ENCODE measurements around the gene MOSMO.
"Not testable (repeated sequence)": the region's sequence is repeated elsewhere in the genome, so short reads cannot be mapped to it uniquely, and the experiment has no call there.

MOSMO gene

GRCh38 chr16:22043882-22044281 lies 36.0 kb downstream of the MOSMO start:
- not testable (repeated sequence) for H3K4me3 ChIP-seq (ENCODE audit: low read depth, low read length)

GRCh38 chr16:22045888-22046287 lies 38.0 kb downstream of the MOSMO start:
- H3K4me3 ChIP-seq (ENCODE audit: low read depth, low read length), result not testable (repeated sequence)

GRCh38 chr16:22050963-22051362 lies 43.1 kb downstream of the MOSMO start:
- no peak overlapping the region for H3K4me3 ChIP-seq (ENCODE audit: low read depth, low read length)

GRCh38 chr16:22052980-22053379 lies 45.1 kb downstream of the MOSMO start:
- H3K4me3 ChIP-seq (ENCODE audit: low read depth, low read length), result no peak overlapping the region

DNA sequence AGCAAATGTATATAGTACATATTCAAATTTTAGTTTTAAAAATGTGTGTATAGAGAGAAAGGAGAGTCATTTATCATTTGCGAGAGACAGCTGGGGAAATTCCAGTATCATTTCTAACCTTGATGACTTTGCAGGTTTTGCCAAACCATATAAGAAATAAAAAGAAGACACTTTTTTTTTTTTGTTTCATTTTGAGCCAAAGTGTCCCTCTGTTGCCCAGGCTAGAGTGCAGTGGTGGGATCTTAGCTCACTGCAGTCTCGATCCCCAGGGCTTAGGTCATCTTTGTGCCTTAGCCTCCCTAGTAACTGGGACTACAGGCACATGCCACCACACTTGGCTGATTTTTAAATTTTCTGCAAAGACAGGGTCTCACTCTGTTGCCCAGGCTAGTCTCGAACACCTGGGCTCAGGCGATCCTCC lies 46.0 kb downstream of the MOSMO start:
- H3K4me3 ChIP-seq (ENCODE audit: low read depth, low read length), result no peak overlapping the region

DNA sequence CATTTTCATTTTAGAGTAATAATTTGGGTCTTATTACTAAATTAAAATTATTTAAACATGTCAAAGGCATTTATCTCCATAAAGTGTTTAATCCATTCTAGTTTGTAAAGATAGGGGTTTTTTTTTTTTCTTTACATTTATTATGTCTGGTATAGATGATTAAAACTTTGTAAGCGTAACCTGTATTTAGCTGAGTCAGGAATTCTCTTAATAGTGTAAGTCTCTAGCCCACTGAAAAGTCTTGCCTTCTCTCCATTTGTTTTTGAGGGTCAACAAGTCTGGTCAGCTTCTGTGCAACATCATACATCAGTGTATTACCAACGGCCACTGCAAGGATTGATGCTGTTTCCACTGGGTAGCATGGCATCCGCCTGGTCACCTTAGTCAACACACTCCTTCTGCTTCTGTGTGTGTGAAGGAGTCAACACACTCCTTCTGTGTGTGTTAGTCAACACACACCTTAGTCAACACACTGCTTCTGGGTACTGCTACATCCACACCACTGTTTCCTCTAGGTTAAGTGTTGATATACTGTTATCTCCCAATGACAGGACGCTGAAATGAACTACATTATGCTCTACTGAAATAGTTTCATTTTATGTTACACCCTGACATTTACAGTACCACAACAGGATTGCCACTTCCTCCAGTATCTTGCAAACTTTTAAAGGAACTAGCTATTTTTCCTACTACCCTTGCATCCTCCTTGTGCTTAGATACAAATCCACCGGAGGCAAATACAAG lies 47.1 kb downstream of the MOSMO start:
- H3K4me3 ChIP-seq (ENCODE audit: low read depth, low read length), result no peak overlapping the region

DNA sequence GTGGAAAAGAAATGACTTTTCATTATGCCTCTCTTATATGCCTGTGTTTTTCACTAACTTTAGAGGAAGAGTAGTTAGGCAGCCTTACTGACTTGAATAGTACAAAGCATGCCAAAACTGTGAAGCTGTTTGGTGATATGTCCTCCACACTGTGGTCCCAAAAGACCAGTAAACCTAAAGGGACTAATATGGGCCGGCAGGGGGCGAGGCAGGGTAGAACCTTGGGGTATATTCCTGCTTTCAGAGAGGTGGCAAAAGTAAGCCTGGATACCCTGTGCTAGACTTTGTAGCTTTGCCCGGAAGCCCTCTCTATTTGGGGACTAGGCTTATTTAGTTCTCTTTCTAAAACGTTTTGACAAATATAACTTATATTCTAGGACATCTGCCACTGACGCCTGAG lies 48.0 kb downstream of the MOSMO start:
- no peak overlapping the region for H3K4me3 ChIP-seq (ENCODE audit: low read depth, low read length)

GRCh38 chr16:22063888-22064467 lies 56.1 kb downstream of the MOSMO start:
- H3K4me3 ChIP-seq (ENCODE audit: low read depth, low read length), result no peak overlapping the region

GRCh38 chr16:22065252-22065651 lies 57.3 kb downstream of the MOSMO start:
- no peak overlapping the region for H3K4me3 ChIP-seq (ENCODE audit: low read depth, low read length)

- no peak overlapping the region for H3K4me3 ChIP-seq (ENCODE audit: low read depth, low read length)
These were observed 62.7 kb downstream of the MOSMO start for GRCh38 chr16:22070361-22071330.

DNA sequence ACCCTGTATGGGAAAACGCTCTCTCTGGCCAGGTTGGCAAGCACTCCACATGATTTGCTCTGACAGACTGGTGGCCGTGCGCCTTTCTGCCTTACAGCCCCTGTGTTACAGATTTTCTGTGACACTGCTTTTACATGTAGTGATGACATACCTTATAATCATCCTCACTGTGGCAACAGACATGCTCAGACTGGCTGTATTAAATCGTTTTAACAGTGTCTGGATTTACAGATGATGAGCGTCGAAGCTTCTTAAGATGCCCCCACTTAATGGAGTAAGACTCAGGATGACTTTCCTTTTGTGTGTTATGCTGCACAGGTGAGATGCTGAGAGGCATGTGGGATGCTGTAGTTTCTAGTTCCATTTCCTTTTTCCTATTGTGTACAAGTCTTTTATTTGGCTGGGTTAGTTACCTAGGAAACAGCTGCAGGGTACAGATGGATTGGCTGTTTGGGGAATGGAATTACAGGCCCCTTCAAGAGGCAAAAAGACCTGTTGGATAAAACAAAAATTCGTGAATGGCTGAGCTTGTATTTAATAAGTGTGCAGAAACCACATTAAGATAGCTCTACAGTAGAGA lies 63.5 kb downstream of the MOSMO start:
- H3K4me3 ChIP-seq (ENCODE audit: low read depth, low read length), result no peak overlapping the region

DNA sequence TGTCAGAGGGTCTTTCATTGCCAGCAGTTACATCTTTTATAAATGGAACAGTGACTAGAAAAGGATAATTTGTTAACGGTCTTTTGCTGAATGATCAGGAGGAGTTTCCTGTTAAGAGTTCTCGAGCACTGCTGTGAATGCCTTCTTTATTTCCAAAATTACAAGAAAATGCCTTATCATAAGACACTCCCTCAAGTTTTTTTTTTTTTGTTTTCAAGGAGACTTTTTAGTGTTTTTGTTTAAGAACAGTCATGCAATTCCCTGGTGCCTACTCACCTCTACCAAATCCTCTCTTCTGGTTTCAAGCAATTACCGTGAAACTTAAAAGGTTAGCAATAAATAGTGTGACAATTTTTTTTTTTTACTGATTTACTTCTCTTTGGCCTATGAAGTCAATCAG lies 65.4 kb downstream of the MOSMO start:
- no peak overlapping the region for H3K4me3 ChIP-seq (ENCODE audit: low read depth, low read length)

DNA sequence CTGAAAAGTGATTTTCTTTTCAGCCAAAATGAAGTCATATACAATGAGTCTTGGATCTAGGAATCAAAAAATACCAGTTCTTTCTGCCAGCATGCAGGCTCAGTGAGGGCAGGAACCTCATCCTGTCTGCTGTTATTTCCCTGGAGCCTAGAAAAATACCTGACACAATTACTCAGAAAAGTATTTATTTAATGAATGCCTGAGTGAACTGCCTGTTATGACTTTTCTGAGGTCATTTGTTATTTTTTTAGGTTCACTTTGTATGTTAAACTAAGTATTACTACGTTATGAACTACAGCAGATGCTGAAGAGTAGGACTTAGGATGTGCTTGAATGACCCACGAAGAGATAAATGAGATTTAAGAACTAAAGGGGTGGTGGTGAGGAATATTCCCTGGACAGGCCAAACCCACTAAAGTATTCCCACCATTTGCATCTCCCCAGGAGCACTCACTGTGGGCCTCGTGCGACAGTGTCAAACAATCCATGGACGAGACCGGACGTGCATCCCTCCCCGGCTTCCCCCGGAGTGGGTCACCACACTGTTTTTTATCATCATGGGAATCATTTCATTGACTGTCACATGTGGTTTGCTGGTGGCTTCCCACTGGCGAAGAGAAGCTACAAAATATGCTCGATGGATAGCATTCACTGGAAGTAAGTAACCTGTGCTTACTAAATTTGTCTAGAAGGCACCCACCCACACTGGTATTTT lies 67.3 kb downstream of the MOSMO start:
- no peak overlapping the region for H3K4me3 ChIP-seq (ENCODE audit: low read depth, low read length)

DNA sequence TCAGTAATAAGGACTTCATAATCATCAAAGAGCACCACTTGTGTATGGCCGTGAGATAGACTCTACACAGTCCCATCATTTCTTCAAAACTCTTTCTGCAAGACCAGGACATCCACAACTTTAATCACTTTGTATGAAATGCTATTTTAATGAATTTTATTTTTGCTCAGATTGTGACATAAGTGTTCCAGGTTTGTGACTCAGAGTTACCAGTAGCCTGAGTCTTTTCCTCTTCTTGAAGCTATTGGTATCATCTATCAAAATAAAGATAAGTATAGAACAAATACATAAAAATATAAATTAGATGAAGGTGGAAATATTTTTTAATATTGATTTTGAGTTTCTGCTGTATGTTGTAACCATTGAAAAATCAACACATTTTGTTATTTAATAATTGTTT lies 67.9 kb downstream of the MOSMO start:
- H3K4me3 ChIP-seq (ENCODE audit: low read depth, low read length), result no peak overlapping the region

- H3K4me3 ChIP-seq (ENCODE audit: low read depth, low read length), result no peak overlapping the region
These were observed 69.9 kb downstream of the MOSMO start for GRCh38 chr16:22077700-22078313.

DNA sequence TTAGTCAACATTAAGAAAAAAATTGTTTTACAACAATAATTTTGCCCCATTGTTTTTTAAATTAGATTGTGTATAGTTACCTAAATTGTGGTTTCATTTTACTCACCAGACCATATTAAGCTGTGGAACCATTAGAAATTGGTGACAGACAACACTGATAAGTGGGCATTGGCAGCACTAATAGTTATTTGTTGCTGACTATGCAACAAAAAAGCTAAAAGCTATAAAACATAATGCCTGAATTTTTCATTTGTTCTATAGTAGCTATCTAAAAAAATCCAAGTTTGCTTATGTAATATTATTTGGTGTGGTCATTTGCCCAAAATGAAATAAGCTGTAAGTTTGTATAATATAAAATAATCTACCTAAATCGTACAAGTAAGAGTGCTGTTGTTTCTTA lies 70.7 kb downstream of the MOSMO start:
- no peak overlapping the region for H3K4me3 ChIP-seq (ENCODE audit: low read depth, low read length)

- no peak overlapping the region for H3K4me3 ChIP-seq (ENCODE audit: low read depth, low read length)
These were observed 73.1 kb downstream of the MOSMO start for GRCh38 chr16:22081050-22081449.

DNA sequence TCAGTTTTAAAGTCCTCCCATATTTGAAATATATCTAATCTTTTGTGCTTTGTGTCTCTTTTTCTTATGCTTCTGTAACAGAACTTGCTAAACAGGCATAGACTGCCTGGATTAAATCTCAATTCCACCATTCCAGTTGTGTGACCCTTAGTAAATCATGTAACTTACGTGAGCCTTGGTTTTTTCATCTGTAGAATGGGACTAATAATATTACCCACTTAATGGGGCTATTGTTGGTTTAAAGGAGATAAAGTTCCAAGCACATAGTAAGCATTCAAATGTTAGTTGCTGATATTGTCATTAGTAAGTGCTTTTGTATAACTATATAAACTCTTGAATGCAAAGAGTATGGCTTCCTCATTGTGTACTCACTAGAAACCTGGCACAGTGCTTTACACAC lies 78.5 kb downstream of the MOSMO start:
- H3K4me3 ChIP-seq (ENCODE audit: low read depth, low read length), result no peak overlapping the region

DNA sequence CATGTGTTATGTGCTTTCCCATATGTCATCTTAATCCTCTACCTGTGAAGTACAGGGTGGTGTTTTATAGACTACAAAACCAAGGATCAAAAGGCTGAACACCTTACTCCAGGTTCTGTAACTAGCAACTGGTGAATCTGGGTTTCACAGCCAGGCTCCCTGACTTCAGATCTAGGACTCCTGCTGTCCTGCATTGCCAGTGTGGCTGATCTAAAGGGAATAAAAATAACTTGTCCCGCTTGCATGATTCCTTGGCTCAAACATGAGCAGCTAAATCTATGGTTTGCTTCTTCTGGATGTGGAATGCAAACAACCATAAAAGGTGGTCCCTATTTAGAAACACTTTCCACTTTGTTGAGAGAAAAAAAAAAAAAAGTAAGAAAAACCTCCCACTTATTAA lies 80.7 kb downstream of the MOSMO start:
- no peak overlapping the region for H3K4me3 ChIP-seq (ENCODE audit: low read depth, low read length)

GRCh38 chr16:22089910-22090309 lies 82.0 kb downstream of the MOSMO start:
- H3K4me3 ChIP-seq (ENCODE audit: low read depth, low read length), result no peak overlapping the region

All from iPS-11a (cell line).